HCT116 (cell line): ENCODE data around the gene GPC5. TPM values are rescaled to one million over a fixed set of nuclear protein-coding genes. Genes with fewer than 3 reads are reported as not detected.

Experiments
- ATAC-seq: fragments of 200-7000 bp; cut with Tn5 transposase; 2 replicates; pipeline ENCODE4 v1.9.1; 2020; ENCODE audit warnings: mild to moderate bottlenecking, moderate library complexity
- BruUV-seq: library from RNA; stranded (reverse); fragments of 400-500 nt; replicated peaks from 2 replicates; lab custom pipeline; 2021; lab: Mats Ljungman, UMichigan
- CTCF ChIA-PET: fragments of 300-600 bp; sonication (Branson Sonifier 250); formaldehyde crosslinking; loops from one replicate; lab custom pipeline; 2021; ENCODE audit warnings: antibody characterized with exemption; lab: Charles Lee
- POLR2A ChIA-PET: fragments of 300-600, 350-600 bp; sonication (Branson Sonifier 250); formaldehyde crosslinking; loops from one replicate; lab custom pipeline; 2021; ENCODE audit warnings: antibody characterized with exemption; lab: Charles Lee
- RAD21 ChIA-PET, 2 experiments: fragments of 300-600 bp; sonication (Branson Sonifier 250); formaldehyde crosslinking; loops; one replicate each; lab custom pipeline; 2023; ENCODE audit warnings: low total read pairs in 2 of 2; ENCODE audit not compliant: uncharacterized antibody in 2 of 2, unreplicated experiment in 2 of 2, low non-redundant PET in 1 of 2; lab: Charles Lee
- DNase-seq: peaks from one replicate; pipeline ENCODE4 v3.0.0-alpha.2; 2010; ENCODE audit warnings: low read depth, low spot score
- H2AFZ ChIP-seq: fragments of 200-600 bp; shearing (Covaris generic), sonication (generic); 2 replicates; pipeline ENCODE4 v1.6.1; 2017; ENCODE audit warnings: low read depth, mixed run types, mixed read lengths, antibody characterized with exemption, low read length; ENCODE audit not compliant: poor library complexity, severe bottlenecking
- H3K27ac ChIP-seq: 2 replicates; pipeline ENCODE4 v1.5.1; 2012; ENCODE audit warnings: low read depth, low read length
- H3K27me3 ChIP-seq: fragments of 200-600 bp; sonication (generic); 2 replicates; pipeline ENCODE4 v1.6.1; 2016; ENCODE audit warnings: mixed run types, low read length, mixed read lengths; ENCODE audit not compliant: insufficient read depth
- H3K36me3 ChIP-seq, 2 experiments: fragments of 200-500 bp in 1 of 2; fragments of 200-600 bp in 1 of 2; sonication (Bioruptor generic) in 1 of 2; sonication (generic) in 1 of 2; 2 replicates each; pipeline versions ENCODE4 v1.5.1 to v1.6.1; 2014 to 2016; ENCODE audit warnings: low read length in 2 of 2, inconsistent platforms in 1 of 2, mixed read lengths in 1 of 2, mixed run types in 1 of 2; ENCODE audit not compliant: insufficient read depth in 2 of 2, control insufficient read depth in 1 of 2
- H3K4me1 ChIP-seq, 2 experiments: fragments of 200-600 bp in 1 of 2; sonication (generic) in 1 of 2; 2 replicates each; pipeline versions ENCODE4 v1.5.1 to v1.6.1; 2012 to 2017; ENCODE audit warnings: low read length in 2 of 2, inconsistent platforms in 1 of 2, mild to moderate bottlenecking in 1 of 2, mixed read lengths in 1 of 2, mixed run types in 1 of 2, moderate library complexity in 1 of 2; ENCODE audit not compliant: insufficient read depth in 2 of 2, control insufficient read depth in 1 of 2
- H3K4me2 ChIP-seq: fragments of 200-600 bp; sonication (generic); 2 replicates; pipeline ENCODE4 v1.6.1; 2017; ENCODE audit warnings: mixed run types, low read length, mixed read lengths
- H3K4me3 ChIP-seq, 2 experiments: fragments of 200-600 bp in 1 of 2; sonication (generic) in 1 of 2; replicated peaks in 1 of 2; 2 replicates each; pipeline ENCODE4 v1.5.1; 2011 to 2016; ENCODE audit warnings: low read length in 2 of 2, control low read depth in 1 of 2, low read depth in 1 of 2, mild to moderate bottlenecking in 1 of 2, mixed read lengths in 1 of 2, mixed run types in 1 of 2
- H3K79me2 ChIP-seq: fragments of 200-600 bp; sonication (generic); 2 replicates; pipeline ENCODE4 v1.6.1; 2017; ENCODE audit warnings: mild to moderate bottlenecking, mixed run types, low read length, moderate library complexity, mixed read lengths; ENCODE audit not compliant: insufficient read depth
- H3K9ac ChIP-seq: fragments of 200-600 bp; sonication (generic); 2 replicates; pipeline ENCODE4 v1.6.1; 2016; ENCODE audit warnings: low read length, mixed read lengths
- H3K9me2 ChIP-seq: fragments of 200-600 bp; sonication (generic), shearing (Covaris generic); 2 replicates; pipeline ENCODE4 v1.6.1; 2017; ENCODE audit warnings: mixed run types, mild to moderate bottlenecking, moderate library complexity; ENCODE audit not compliant: insufficient read depth
- H3K9me3 ChIP-seq, 2 experiments: fragments of 200-500 bp in 1 of 2; fragments of 200-600 bp in 1 of 2; sonication (Bioruptor generic) in 1 of 2; sonication (generic) in 1 of 2; 2 replicates each; pipeline ENCODE4 v1.6.1; 2014 to 2017; ENCODE audit warnings: low read length in 2 of 2, mixed read lengths in 2 of 2, inconsistent platforms in 1 of 2, low read depth in 1 of 2, mild to moderate bottlenecking in 1 of 2, mixed run types in 1 of 2, moderate library complexity in 1 of 2; ENCODE audit not compliant: control insufficient read depth in 1 of 2, insufficient read depth in 1 of 2
- H4K20me1 ChIP-seq: fragments of 200-600 bp; sonication (generic), shearing (Covaris generic); 2 replicates; pipeline ENCODE4 v1.6.1; 2017; ENCODE audit warnings: mixed run types, mild to moderate bottlenecking, moderate library complexity; ENCODE audit not compliant: insufficient read depth
- CBX3 ChIP-seq: IDR thresholded peaks from 2 replicates; pipeline ENCODE4 v1.6.1; 2012; ENCODE audit warnings: low read depth
- CEBPB ChIP-seq: IDR thresholded peaks from 2 replicates; pipeline ENCODE4 v1.6.1; 2012; ENCODE audit warnings: low read depth
- EGR1 ChIP-seq: IDR thresholded peaks from 2 replicates; pipeline ENCODE4 v1.6.1; 2012; ENCODE audit warnings: low read depth
- EZH2 ChIP-seq: fragments of 200-600 bp; sonication (generic); IDR thresholded peaks from 2 replicates; pipeline ENCODE4 v1.6.1; 2017; ENCODE audit warnings: antibody characterized with exemption, mixed run types
- EZH2phosphoT487 ChIP-seq: fragments of 200-600 bp; IDR thresholded peaks from 2 replicates; pipeline ENCODE4 v1.6.1; 2018; ENCODE audit warnings: antibody characterized with exemption, borderline replicate concordance
- FOSL1 ChIP-seq: IDR thresholded peaks from 2 replicates; pipeline ENCODE4 v1.6.1; 2012; ENCODE audit warnings: low read depth
- POLR2A ChIP-seq: IDR thresholded peaks from 2 replicates; pipeline ENCODE4 v1.7.0; 2011; ENCODE audit warnings: borderline replicate concordance; ENCODE audit not compliant: insufficient read depth, insufficient read length; ENCODE audit errors: extremely low read depth
- POLR2AphosphoS5 ChIP-seq: IDR thresholded peaks from 2 replicates; pipeline ENCODE4 v1.6.1; 2011; ENCODE audit warnings: mild to moderate bottlenecking, low read depth, low read length, moderate library complexity
- RAD21 ChIP-seq: IDR thresholded peaks from 2 replicates; pipeline ENCODE4 v1.6.1; 2012; ENCODE audit warnings: low read depth, mild to moderate bottlenecking
- SP1 ChIP-seq: IDR thresholded peaks from 2 replicates; pipeline ENCODE4 v1.6.1; 2012; ENCODE audit warnings: low read depth
- TCF7L2 ChIP-seq: IDR thresholded peaks from 2 replicates; pipeline ENCODE4 v1.7.0; 2011; ENCODE audit warnings: borderline replicate concordance, inconsistent platforms; ENCODE audit not compliant: insufficient read depth, insufficient read length; ENCODE audit errors: extremely low read depth
- YY1 ChIP-seq: IDR thresholded peaks from 2 replicates; pipeline ENCODE4 v1.6.1; 2011; ENCODE audit warnings: low read length, low read depth, moderate library complexity, mild to moderate bottlenecking; ENCODE audit not compliant: insufficient replicate concordance; ENCODE audit errors: extremely low read depth
- ZNF274 ChIP-seq: fragments of 200-500 bp; sonication (Bioruptor generic); IDR thresholded peaks from 2 replicates; pipeline ENCODE4 v1.6.1; 2014; ENCODE audit warnings: mild to moderate bottlenecking, low read depth, low read length, inconsistent platforms
- intact Hi-C: fragments of 100-400 bp; cut with micrococcal nuclease; formaldehyde crosslinking; loops from 2 replicates; pipeline ENCODE4 v1.10.0; 2022
- total RNA-seq: library from RNA; stranded (reverse); gene quantifications from one replicate; pipeline ENCODE4 v1.2.1, GENCODE V29; 2021; ENCODE audit not compliant: unreplicated experiment
- TF ChIP-seq, protein P1 (sequence below), 3 experiments: fragments of 200-600 bp in 1 of 3; sonication (generic) in 1 of 3; IDR thresholded peaks in 2 of 3; conservative IDR thresholded peaks in 1 of 3; 2 replicates each; pipeline ENCODE4 v1.5.1; 2012 to 2017; ENCODE audit warnings: low read depth in 2 of 3, low read length in 2 of 3, antibody characterized with exemption in 1 of 3, borderline replicate concordance in 1 of 3, control low read depth in 1 of 3, mild to moderate bottlenecking in 1 of 3, mixed read lengths in 1 of 3, mixed run types in 1 of 3, moderate library complexity in 1 of 3; ENCODE audit not compliant: insufficient read depth in 1 of 3

Gene GPC5
- total RNA-seq, 1 experiment from 2014 or later, result not detected

DNA sequence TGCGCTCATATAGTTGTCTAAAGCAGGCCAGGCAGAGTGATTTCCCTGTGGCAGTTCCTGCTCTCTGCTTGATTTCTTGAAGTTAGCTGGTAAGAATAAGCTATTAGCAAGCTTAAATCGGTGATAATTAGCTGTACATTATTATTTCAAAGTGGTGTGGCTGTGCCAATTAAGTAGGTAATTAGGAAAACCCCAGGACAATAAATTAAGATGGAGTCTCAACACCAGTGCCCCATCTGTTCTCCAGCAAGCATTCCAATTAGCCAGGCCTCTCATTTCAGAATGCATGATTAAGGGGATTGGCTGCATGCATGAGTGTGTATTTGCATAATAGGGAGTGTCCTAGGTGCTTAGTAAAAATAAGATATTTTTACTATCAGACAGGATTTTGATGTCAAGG lies 342.3 kb downstream of the GPC5 start:
- RAD21 ChIA-PET, result no interaction called here
- Histone ChIP-seq H3K9ac (no peak overlapping the region), H3K4me3 (no peak overlapping the region), H3K9me2 (no peaks in the 10 kb centered on the region), H4K20me1 (no peaks in the 10 kb centered on the region), H3K9me3 (peaks cover 19 to 31% of the 10 kb centered on the region in 2 experiments; a peak in 3 of 4 replicates), H3K79me2 (no peaks in the 10 kb centered on the region), H3K36me3 (no peaks in the 10 kb centered on the region), H3K27me3 (no peaks in the 10 kb centered on the region), H3K4me2 (no peak overlapping the region), H3K27ac (no peak overlapping the region), H2AFZ (no peak overlapping the region), H3K4me1 (no peaks in the 10 kb centered on the region)
- CTCF ChIA-PET, result no interaction called here
- TF ChIP-seq EGR1 (no peak), FOSL1 (no peak), CEBPB (no peak), CBX3 (no peak), YY1 (no peak), RAD21 (no peak), EZH2phosphoT487 (no peak), SP1 (no peak), TCF7L2 (no peak), POLR2AphosphoS5 (no peak), ZNF274 (no peak), EZH2 (no peak), POLR2A (no peak)
- TF ChIP-seq, protein P1, sequence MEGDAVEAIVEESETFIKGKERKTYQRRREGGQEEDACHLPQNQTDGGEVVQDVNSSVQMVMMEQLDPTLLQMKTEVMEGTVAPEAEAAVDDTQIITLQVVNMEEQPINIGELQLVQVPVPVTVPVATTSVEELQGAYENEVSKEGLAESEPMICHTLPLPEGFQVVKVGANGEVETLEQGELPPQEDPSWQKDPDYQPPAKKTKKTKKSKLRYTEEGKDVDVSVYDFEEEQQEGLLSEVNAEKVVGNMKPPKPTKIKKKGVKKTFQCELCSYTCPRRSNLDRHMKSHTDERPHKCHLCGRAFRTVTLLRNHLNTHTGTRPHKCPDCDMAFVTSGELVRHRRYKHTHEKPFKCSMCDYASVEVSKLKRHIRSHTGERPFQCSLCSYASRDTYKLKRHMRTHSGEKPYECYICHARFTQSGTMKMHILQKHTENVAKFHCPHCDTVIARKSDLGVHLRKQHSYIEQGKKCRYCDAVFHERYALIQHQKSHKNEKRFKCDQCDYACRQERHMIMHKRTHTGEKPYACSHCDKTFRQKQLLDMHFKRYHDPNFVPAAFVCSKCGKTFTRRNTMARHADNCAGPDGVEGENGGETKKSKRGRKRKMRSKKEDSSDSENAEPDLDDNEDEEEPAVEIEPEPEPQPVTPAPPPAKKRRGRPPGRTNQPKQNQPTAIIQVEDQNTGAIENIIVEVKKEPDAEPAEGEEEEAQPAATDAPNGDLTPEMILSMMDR (IDR thresholded peaks at IDR 0.05 in 2 of 3, conservative IDR thresholded peaks at IDR 0.05 in 1 of 3; ENCODE audit: borderline replicate concordance in 1 of 3, insufficient read depth in 1 of 3, low read depth in 2 of 3, low read length in 2 of 3), result no peak
- POLR2A ChIA-PET, result no interaction called here
- DNase-seq (no peak), ATAC-seq (no peak)
- intact Hi-C loops, result no loop called here
- no TSS peak for BruUV-seq
